Measurements from ENCODE around the gene KDM6A. TPM values are rescaled to one million over a fixed set of nuclear protein-coding genes. Genes with fewer than 3 reads are reported as not detected.
"Not testable (repeated sequence)": the region's sequence is repeated elsewhere in the genome, so short reads cannot be mapped to it uniquely, and the experiment has no call there.

Gene KDM6A
- total RNA-seq, 1 donor from 2014 or later, result 26.2 TPM

GRCh38 chrX:44874420-44875184 is 1.6 kb downstream of the KDM6A start:
- Mint-ChIP-seq H3K4me1 (peaks cover 6% of the 10 kb centered on the region), H3K27ac (peak overlapping the region; percentile 99), H3K4me3 (peak overlapping the region; percentile 95), H3K27me3 (no peaks in the 10 kb centered on the region), H3K9me3 (no peaks in the 10 kb centered on the region), H3K36me3 (ENCODE audit: low read depth) (peaks cover 6% of the 10 kb centered on the region)
- peak; percentile 71 for DNase-seq
- intact Hi-C loops (cut with micrococcal nuclease), result loop anchor here (5.0 to 10.0 kb wide), 6 partner anchors 73 to 1963 kb away; partner anchors contain the start of gene RP2

GRCh38 chrX:44875185-44875489 is 2.1 kb downstream of the KDM6A start:
- Mint-ChIP-seq H3K27ac (peak overlapping the region; percentile 99), H3K9me3 (no peaks in the 10 kb centered on the region), H3K27me3 (no peaks in the 10 kb centered on the region), H3K4me3 (peak overlapping the region; percentile 95), H3K36me3 (ENCODE audit: low read depth) (peaks cover 7% of the 10 kb centered on the region), H3K4me1 (peaks cover 6% of the 10 kb centered on the region)
- DNase-seq, result no peak
- intact Hi-C loops (cut with micrococcal nuclease), result loop anchor here (10.0 kb wide), 2 partner anchors 120 to 890 kb away; no protein-coding TSS in a partner anchor

GRCh38 chrX:44876086-44876485 is 3.1 kb downstream of the KDM6A start:
- Mint-ChIP-seq H3K9me3 (no peaks in the 10 kb centered on the region), H3K27me3 (no peaks in the 10 kb centered on the region), H3K27ac (peak overlapping the region; percentile 63), H3K4me3 (peak overlapping the region; percentile 66), H3K36me3 (ENCODE audit: low read depth) (peaks cover 11% of the 10 kb centered on the region), H3K4me1 (peaks cover 6% of the 10 kb centered on the region)
- intact Hi-C loops (cut with micrococcal nuclease), result loop anchor here (10.0 kb wide), 2 partner anchors 119 to 889 kb away; no protein-coding TSS in a partner anchor
- no peak for DNase-seq

- no peak overlapping the region for H3K27ac Mint-ChIP-seq
- no peaks in the 10 kb centered on the region for H3K9me3 Mint-ChIP-seq
- H3K27me3 Mint-ChIP-seq, result no peaks in the 10 kb centered on the region
- DNase-seq, result no peak
- no peak overlapping the region for H3K4me3 Mint-ChIP-seq
- peaks cover 3% of the 10 kb centered on the region for H3K4me1 Mint-ChIP-seq
- intact Hi-C loops (cut with micrococcal nuclease), result loop anchor here (10.0 kb wide), 2 partner anchors 118 to 888 kb away; no protein-coding TSS in a partner anchor
- H3K36me3 Mint-ChIP-seq (ENCODE audit: low read depth), result peaks cover 11% of the 10 kb centered on the region
These were observed 3.8 kb downstream of the KDM6A start for GRCh38 chrX:44876767-44877166.

- Mint-ChIP-seq H3K36me3 (ENCODE audit: low read depth) (peaks cover 11% of the 10 kb centered on the region), H3K9me3 (no peaks in the 10 kb centered on the region), H3K27me3 (no peaks in the 10 kb centered on the region), H3K4me1 (peaks cover 4% of the 10 kb centered on the region), H3K4me3 (no peak overlapping the region), H3K27ac (no peak overlapping the region)
- DNase-seq, result no peak
- intact Hi-C loops (cut with micrococcal nuclease), result loop anchor here (10.0 kb wide), 2 partner anchors 116 to 886 kb away; no protein-coding TSS in a partner anchor
These were observed 5.8 kb downstream of the KDM6A start for GRCh38 chrX:44878780-44879179.

- Mint-ChIP-seq H3K27ac (no peak overlapping the region), H3K36me3 (ENCODE audit: low read depth) (peaks cover 11% of the 10 kb centered on the region), H3K27me3 (no peaks in the 10 kb centered on the region), H3K4me1 (peaks cover 6% of the 10 kb centered on the region), H3K4me3 (no peak overlapping the region), H3K9me3 (no peaks in the 10 kb centered on the region)
- no peak for DNase-seq
- intact Hi-C loops (cut with micrococcal nuclease), result no loop called here
These were observed 8.6 kb downstream of the KDM6A start for GRCh38 chrX:44881549-44881948.

GRCh38 chrX:44882635-44883034 is 9.6 kb downstream of the KDM6A start:
- intact Hi-C loops (cut with micrococcal nuclease), result no loop called here
- no peak overlapping the region for H3K27ac Mint-ChIP-seq
- no peaks in the 10 kb centered on the region for H3K9me3 Mint-ChIP-seq
- H3K4me1 Mint-ChIP-seq, result peaks cover 6% of the 10 kb centered on the region
- no peaks in the 10 kb centered on the region for H3K27me3 Mint-ChIP-seq
- H3K4me3 Mint-ChIP-seq, result no peak overlapping the region
- peaks cover 9% of the 10 kb centered on the region for H3K36me3 Mint-ChIP-seq (ENCODE audit: low read depth)
- DNase-seq, result no peak

- H3K27ac Mint-ChIP-seq, result no peak overlapping the region
- peaks cover 7% of the 10 kb centered on the region for H3K4me1 Mint-ChIP-seq
- no peak for DNase-seq
- H3K27me3 Mint-ChIP-seq, result no peaks in the 10 kb centered on the region
- no peaks in the 10 kb centered on the region for H3K9me3 Mint-ChIP-seq
- peaks cover 7% of the 10 kb centered on the region for H3K36me3 Mint-ChIP-seq (ENCODE audit: low read depth)
- intact Hi-C loops (cut with micrococcal nuclease), result no loop called here
- no peak overlapping the region for H3K4me3 Mint-ChIP-seq
These were observed 12.0 kb downstream of the KDM6A start for GRCh38 chrX:44884944-44885343.

- no peaks in the 10 kb centered on the region for H3K27me3 Mint-ChIP-seq
- intact Hi-C loops (cut with micrococcal nuclease), result no loop called here
- no peak overlapping the region for H3K27ac Mint-ChIP-seq
- peaks cover 3% of the 10 kb centered on the region for H3K4me1 Mint-ChIP-seq
- DNase-seq, result no peak
- H3K36me3 Mint-ChIP-seq (ENCODE audit: low read depth), result peaks cover 5% of the 10 kb centered on the region
- H3K4me3 Mint-ChIP-seq, result no peak overlapping the region
- H3K9me3 Mint-ChIP-seq, result no peaks in the 10 kb centered on the region
These were observed 16.8 kb downstream of the KDM6A start for GRCh38 chrX:44889824-44890223.

GRCh38 chrX:44890247-44890646 is 17.3 kb downstream of the KDM6A start:
- intact Hi-C loops (cut with micrococcal nuclease), result no loop called here
- H3K4me3 Mint-ChIP-seq, result no peak overlapping the region
- DNase-seq, result no peak
- peaks cover 5% of the 10 kb centered on the region for H3K36me3 Mint-ChIP-seq (ENCODE audit: low read depth)
- H3K9me3 Mint-ChIP-seq, result no peaks in the 10 kb centered on the region
- peaks cover 3% of the 10 kb centered on the region for H3K4me1 Mint-ChIP-seq
- H3K27ac Mint-ChIP-seq, result no peak overlapping the region
- H3K27me3 Mint-ChIP-seq, result no peaks in the 10 kb centered on the region

GRCh38 chrX:44890687-44891086 is 17.7 kb downstream of the KDM6A start:
- H3K36me3 Mint-ChIP-seq (ENCODE audit: low read depth); H3K4me1 Mint-ChIP-seq; H3K4me3 Mint-ChIP-seq; DNase-seq; H3K9me3 Mint-ChIP-seq; H3K27me3 Mint-ChIP-seq; H3K27ac Mint-ChIP-seq; intact Hi-C loops (cut with micrococcal nuclease): not testable (repeated sequence)

- H3K4me1 Mint-ChIP-seq, result peaks cover 3% of the 10 kb centered on the region
- no peaks in the 10 kb centered on the region for H3K9me3 Mint-ChIP-seq
- no peak overlapping the region for H3K4me3 Mint-ChIP-seq
- intact Hi-C loops (cut with micrococcal nuclease), result no loop called here
- H3K27ac Mint-ChIP-seq, result no peak overlapping the region
- H3K36me3 Mint-ChIP-seq (ENCODE audit: low read depth), result peaks cover 6% of the 10 kb centered on the region
- H3K27me3 Mint-ChIP-seq, result no peaks in the 10 kb centered on the region
- no peak for DNase-seq
These were observed 18.7 kb downstream of the KDM6A start for GRCh38 chrX:44891642-44892041.

- intact Hi-C loops (cut with micrococcal nuclease), result no loop called here
- H3K4me1 Mint-ChIP-seq, result peaks cover 17% of the 10 kb centered on the region
These were observed 23.8 kb downstream of the KDM6A start for GRCh38 chrX:44896876-44897186.

GRCh38 chrX:44897539-44897938 is 24.6 kb downstream of the KDM6A start:
- no peaks in the 10 kb centered on the region for H3K27me3 Mint-ChIP-seq
- H3K4me1 Mint-ChIP-seq, result peaks cover 17% of the 10 kb centered on the region
- H3K36me3 Mint-ChIP-seq (ENCODE audit: low read depth), result peaks cover 14% of the 10 kb centered on the region
- intact Hi-C loops (cut with micrococcal nuclease), result no loop called here
- no peak overlapping the region for H3K4me3 Mint-ChIP-seq
- no peak for DNase-seq
- no peak overlapping the region for H3K27ac Mint-ChIP-seq
- H3K9me3 Mint-ChIP-seq, result no peaks in the 10 kb centered on the region

More at GRCh38 chrX:44896876-44897186, 23.8 kb downstream of the KDM6A start:
- Mint-ChIP-seq H3K27ac (no peak overlapping the region), H3K4me3 (no peak overlapping the region), H3K27me3 (no peaks in the 10 kb centered on the region), H3K36me3 (ENCODE audit: low read depth) (peaks cover 12% of the 10 kb centered on the region), H3K9me3 (no peaks in the 10 kb centered on the region)
- no peak for DNase-seq
